ENCODE data around the gene SLC9A9. TPM values are rescaled to one million over a fixed set of nuclear protein-coding genes. Genes with fewer than 3 reads are reported as not detected.

SLC9A9 gene
- total and polyA plus RNA-seq, 2 donors: 20.5 to 21.2 TPM

- 64% methylated on average over 5 of the region's 5 CpGs for WGBS
- DNase-seq (ENCODE audit: low read depth in 6 of 9, low spot score in 9 of 9): peak in 8 of 9 donors; percentile 44 to 75 (median 55)
- peaks cover 5 to 32% of the 10 kb centered on the region in 2 donors for H3K4me1 ChIP-seq (ENCODE audit: control insufficient read depth in 2 of 2, insufficient read depth in 2 of 2, low read length in 2 of 2)
- no peaks in the 10 kb centered on the region for H3K9me3 ChIP-seq (ENCODE audit: control insufficient read depth in 2 of 2, insufficient read depth in 1 of 2, low read length in 1 of 2)
- no peak overlapping the region for H3K4me3 ChIP-seq (ENCODE audit: low read length in 2 of 2)
- H3K36me3 ChIP-seq (ENCODE audit: control insufficient read depth in 2 of 2, insufficient read depth in 2 of 2, low read length in 1 of 2): no peaks in the 10 kb centered on the region
- no peaks in the 10 kb centered on the region for H3K27me3 ChIP-seq (ENCODE audit: control insufficient read depth in 2 of 2, insufficient read depth in 1 of 2, low read length in 1 of 2)
- H3K27ac ChIP-seq (ENCODE audit: low read depth in 1 of 2, low read length in 1 of 2): peak overlapping the region; percentile 64 to 91
Measured at GRCh38 chr3:143668924-143669790, 179.1 kb downstream of the SLC9A9 start.

- Histone ChIP-seq H3K36me3 (ENCODE audit: control insufficient read depth in 2 of 2, insufficient read depth in 2 of 2, low read length in 1 of 2) (no peaks in the 10 kb centered on the region), H3K4me3 (ENCODE audit: low read length in 2 of 2) (no peak overlapping the region), H3K4me1 (ENCODE audit: control insufficient read depth in 2 of 2, insufficient read depth in 2 of 2, low read length in 2 of 2) (peaks cover 5 to 29% of the 10 kb centered on the region in 2 donors), H3K9me3 (ENCODE audit: control insufficient read depth in 2 of 2, insufficient read depth in 1 of 2, low read length in 1 of 2) (no peaks in the 10 kb centered on the region), H3K27me3 (ENCODE audit: control insufficient read depth in 2 of 2, insufficient read depth in 1 of 2, low read length in 1 of 2) (no peaks in the 10 kb centered on the region), H3K27ac (ENCODE audit: low read depth in 1 of 2, low read length in 1 of 2) (peak overlapping the region in 1 of 2 donors; percentile 91)
- 96% methylated on average over 5 of the region's 5 CpGs for WGBS
- no peak for DNase-seq (ENCODE audit: low read depth in 6 of 9, low spot score in 9 of 9)
Measured at GRCh38 chr3:143668385-143668784, 179.9 kb downstream of the SLC9A9 start.

- no peaks in the 10 kb centered on the region for H3K36me3 ChIP-seq (ENCODE audit: control insufficient read depth in 2 of 2, insufficient read depth in 2 of 2, low read length in 1 of 2)
- H3K27ac ChIP-seq (ENCODE audit: low read depth in 1 of 2, low read length in 1 of 2): no peak overlapping the region
- 98% methylated on average over 3 of the region's 3 CpGs for WGBS
- DNase-seq (ENCODE audit: low read depth in 6 of 9, low spot score in 9 of 9): no peak
- no peaks in the 10 kb centered on the region for H3K4me1 ChIP-seq (ENCODE audit: control insufficient read depth in 2 of 2, insufficient read depth in 2 of 2, low read length in 2 of 2)
- no peak overlapping the region for H3K4me3 ChIP-seq (ENCODE audit: low read length in 2 of 2)
- H3K27me3 ChIP-seq (ENCODE audit: control insufficient read depth in 2 of 2, insufficient read depth in 1 of 2, low read length in 1 of 2): no peaks in the 10 kb centered on the region
- peaks cover 0 to 10% of the 10 kb centered on the region in 2 donors for H3K9me3 ChIP-seq (ENCODE audit: control insufficient read depth in 2 of 2, insufficient read depth in 1 of 2, low read length in 1 of 2)
Measured at GRCh38 chr3:143661677-143662076, 186.6 kb downstream of the SLC9A9 start.

- Histone ChIP-seq H3K4me1 (ENCODE audit: control insufficient read depth in 2 of 2, insufficient read depth in 2 of 2, low read length in 2 of 2) (no peaks in the 10 kb centered on the region), H3K27me3 (ENCODE audit: control insufficient read depth in 2 of 2, insufficient read depth in 1 of 2, low read length in 1 of 2) (no peaks in the 10 kb centered on the region), H3K27ac (ENCODE audit: low read depth in 1 of 2, low read length in 1 of 2) (no peak overlapping the region), H3K36me3 (ENCODE audit: control insufficient read depth in 2 of 2, insufficient read depth in 2 of 2, low read length in 1 of 2) (no peaks in the 10 kb centered on the region), H3K4me3 (ENCODE audit: low read length in 2 of 2) (no peak overlapping the region), H3K9me3 (ENCODE audit: control insufficient read depth in 2 of 2, insufficient read depth in 1 of 2, low read length in 1 of 2) (peaks cover 0 to 10% of the 10 kb centered on the region in 2 donors)
- WGBS: 98% methylated on average over 2 of the region's 2 CpGs
- DNase-seq (ENCODE audit: low read depth in 6 of 9, low spot score in 9 of 9): no peak
Measured at GRCh38 chr3:143658861-143659260, 189.4 kb downstream of the SLC9A9 start.

- no peaks in the 10 kb centered on the region for H3K4me1 ChIP-seq (ENCODE audit: control insufficient read depth in 2 of 2, insufficient read depth in 2 of 2, low read length in 2 of 2)
- H3K27ac ChIP-seq (ENCODE audit: low read depth in 1 of 2, low read length in 1 of 2): no peak overlapping the region
- H3K27me3 ChIP-seq (ENCODE audit: control insufficient read depth in 2 of 2, insufficient read depth in 1 of 2, low read length in 1 of 2): no peaks in the 10 kb centered on the region
- H3K9me3 ChIP-seq (ENCODE audit: control insufficient read depth in 2 of 2, insufficient read depth in 1 of 2, low read length in 1 of 2): peaks cover 0 to 10% of the 10 kb centered on the region in 2 donors
- DNase-seq (ENCODE audit: low read depth in 6 of 9, low spot score in 9 of 9): no peak
- H3K36me3 ChIP-seq (ENCODE audit: control insufficient read depth in 2 of 2, insufficient read depth in 2 of 2, low read length in 1 of 2): no peaks in the 10 kb centered on the region
- no peak overlapping the region for H3K4me3 ChIP-seq (ENCODE audit: low read length in 2 of 2)
- WGBS: 97% methylated on average over 1 of the region's 1 CpG
Measured at GRCh38 chr3:143658116-143658515, 190.2 kb downstream of the SLC9A9 start.

- Histone ChIP-seq H3K36me3 (ENCODE audit: control insufficient read depth in 2 of 2, insufficient read depth in 2 of 2, low read length in 1 of 2) (no peaks in the 10 kb centered on the region), H3K27ac (ENCODE audit: low read depth in 1 of 2, low read length in 1 of 2) (no peak overlapping the region)
- no peak for DNase-seq (ENCODE audit: low read depth in 6 of 9, low spot score in 9 of 9)
Measured at GRCh38 chr3:143657391-143657790, 190.9 kb downstream of the SLC9A9 start.

GRCh38 chr3:143654906-143655305, 193.4 kb downstream of the SLC9A9 start:
- DNase-seq (ENCODE audit: low read depth in 6 of 9, low spot score in 9 of 9): no peak
- 99% methylated on average over 3 of the region's 3 CpGs for WGBS
- Histone ChIP-seq H3K9me3 (ENCODE audit: control insufficient read depth in 2 of 2, insufficient read depth in 1 of 2, low read length in 1 of 2) (no peaks in the 10 kb centered on the region), H3K27ac (ENCODE audit: low read depth in 1 of 2, low read length in 1 of 2) (no peak overlapping the region), H3K36me3 (ENCODE audit: control insufficient read depth in 2 of 2, insufficient read depth in 2 of 2, low read length in 1 of 2) (peaks cover 0 to 4% of the 10 kb centered on the region in 2 donors), H3K4me1 (ENCODE audit: control insufficient read depth in 2 of 2, insufficient read depth in 2 of 2, low read length in 2 of 2) (no peaks in the 10 kb centered on the region), H3K27me3 (ENCODE audit: control insufficient read depth in 2 of 2, insufficient read depth in 1 of 2, low read length in 1 of 2) (no peaks in the 10 kb centered on the region), H3K4me3 (ENCODE audit: low read length in 2 of 2) (no peak overlapping the region)

More at GRCh38 chr3:143657391-143657790, 190.9 kb downstream of the SLC9A9 start:
- Histone ChIP-seq H3K4me1 (ENCODE audit: control insufficient read depth in 2 of 2, insufficient read depth in 2 of 2, low read length in 2 of 2) (no peaks in the 10 kb centered on the region), H3K9me3 (ENCODE audit: control insufficient read depth in 2 of 2, insufficient read depth in 1 of 2, low read length in 1 of 2) (peaks cover 0 to 3% of the 10 kb centered on the region in 2 donors), H3K4me3 (ENCODE audit: low read length in 2 of 2) (no peak overlapping the region), H3K27me3 (ENCODE audit: control insufficient read depth in 2 of 2, insufficient read depth in 1 of 2, low read length in 1 of 2) (no peaks in the 10 kb centered on the region)

GRCh38 chr3:143653935-143654334, 194.3 kb downstream of the SLC9A9 start:
- H3K27ac ChIP-seq (ENCODE audit: low read depth in 1 of 2, low read length in 1 of 2): no peak overlapping the region
- WGBS: 96% methylated on average over 2 of the region's 2 CpGs
- DNase-seq (ENCODE audit: low read depth in 6 of 9, low spot score in 9 of 9): no peak
- H3K27me3 ChIP-seq (ENCODE audit: control insufficient read depth in 2 of 2, insufficient read depth in 1 of 2, low read length in 1 of 2): no peaks in the 10 kb centered on the region
- no peak overlapping the region for H3K4me3 ChIP-seq (ENCODE audit: low read length in 2 of 2)
- no peaks in the 10 kb centered on the region for H3K4me1 ChIP-seq (ENCODE audit: control insufficient read depth in 2 of 2, insufficient read depth in 2 of 2, low read length in 2 of 2)
- H3K9me3 ChIP-seq (ENCODE audit: control insufficient read depth in 2 of 2, insufficient read depth in 1 of 2, low read length in 1 of 2): no peaks in the 10 kb centered on the region
- H3K36me3 ChIP-seq (ENCODE audit: control insufficient read depth in 2 of 2, insufficient read depth in 2 of 2, low read length in 1 of 2): peaks cover 0 to 4% of the 10 kb centered on the region in 2 donors

GRCh38 chr3:143653493-143653892, 194.8 kb downstream of the SLC9A9 start:
- Histone ChIP-seq H3K36me3 (ENCODE audit: control insufficient read depth in 2 of 2, insufficient read depth in 2 of 2, low read length in 1 of 2) (peaks cover 0 to 4% of the 10 kb centered on the region in 2 donors), H3K27me3 (ENCODE audit: control insufficient read depth in 2 of 2, insufficient read depth in 1 of 2, low read length in 1 of 2) (no peaks in the 10 kb centered on the region), H3K9me3 (ENCODE audit: control insufficient read depth in 2 of 2, insufficient read depth in 1 of 2, low read length in 1 of 2) (no peaks in the 10 kb centered on the region), H3K4me3 (ENCODE audit: low read length in 2 of 2) (no peak overlapping the region), H3K4me1 (ENCODE audit: control insufficient read depth in 2 of 2, insufficient read depth in 2 of 2, low read length in 2 of 2) (no peaks in the 10 kb centered on the region), H3K27ac (ENCODE audit: low read depth in 1 of 2, low read length in 1 of 2) (no peak overlapping the region)
- DNase-seq (ENCODE audit: low read depth in 6 of 9, low spot score in 9 of 9): no peak
- WGBS: 96% methylated on average over 2 of the region's 2 CpGs
